Tibial nerve (tissue), 4 donors: ENCODE data around the gene MDN1. TPM values are rescaled to one million over a fixed set of nuclear protein-coding genes. Genes with fewer than 3 reads are reported as not detected.

ENCODE experiments used
- DNase-seq, 2 donors: peaks; one replicate each; pipeline ENCODE4 v3.0.0-alpha.2; 2019; ENCODE audit warnings: low spot score in 2 of 2
- H3K27ac ChIP-seq, 4 donors: fragments of 200-600 bp; sonication (generic) in 3 of 4; one replicate each; pipeline ENCODE4 v1.5.1; 2017 to 2019; ENCODE audit warnings: mild to moderate bottlenecking in 1 of 4
- H3K27me3 ChIP-seq, 2 donors: fragments of 200-600 bp; sonication (generic) in 1 of 2; one replicate each; pipeline versions ENCODE4 v1.5.1 to v1.6.0; 2017 to 2019
- H3K36me3 ChIP-seq, 3 donors: fragments of 200-600 bp; sonication (generic); one replicate each; pipeline ENCODE4 v1.5.1; 2018 to 2019
- H3K4me1 ChIP-seq, 4 donors: fragments of 200-600 bp; sonication (generic) in 3 of 4; one replicate each; pipeline ENCODE4 v1.5.1; 2017 to 2019
- H3K4me3 ChIP-seq, 4 donors: fragments of 200-600 bp; sonication (generic) in 3 of 4; one replicate each; pipeline ENCODE4 v1.5.1; 2017 to 2019; ENCODE audit warnings: mild to moderate bottlenecking in 1 of 4, moderate library complexity in 1 of 4
- H3K9me3 ChIP-seq, 4 donors: fragments of 200-600 bp; sonication (generic) in 3 of 4; one replicate each; pipeline ENCODE4 v1.5.1; 2017 to 2019
- CTCF ChIP-seq, 5 experiments: fragments of 200-600 bp in 3 of 5; fragments of 450-650 bp in 2 of 5; sonication (generic) in 3 of 5; IDR thresholded peaks; one replicate each; pipeline ENCODE4 v1.5.1; 2016 to 2019; ENCODE audit warnings: antibody characterized with exemption in 5 of 5, mild to moderate bottlenecking in 3 of 5, moderate library complexity in 2 of 5
- EP300 ChIP-seq, 2 donors: sonication (generic); formaldehyde crosslinking; IDR thresholded peaks; one replicate each; pipeline ENCODE4 v1.6.1; 2017; ENCODE audit warnings: antibody characterized with exemption in 2 of 2, mild to moderate bottlenecking in 1 of 2
- POLR2A ChIP-seq, 2 donors: fragments of 450-650 bp; IDR thresholded peaks; one replicate each; pipeline ENCODE4 v1.6.1; 2017; ENCODE audit warnings: antibody characterized with exemption in 2 of 2, mild to moderate bottlenecking in 2 of 2, moderate library complexity in 2 of 2
- WGBS, 2 donors: methylation state at CpG; one replicate each; pipeline ENCODE4 v1.1.5; 2018; 5-methylcytosine and 5-hydroxymethylcytosine counted together
- total RNA-seq, 4 donors: library from RNA; depleted of rRNA; stranded (reverse); fragments of >200 nt; gene quantifications; one replicate each; pipeline ENCODE4 v1.1.0, GENCODE V29; 2016

MDN1 gene
- total RNA-seq, 4 donors from 2014 or later = 29.4 to 46.2 (median 39.8) TPM

GRCh38 chr6:89602166-89602565, 217.4 kb downstream of the MDN1 start:
- TF ChIP-seq EP300 (IDR thresholded peaks at IDR 0.05) (no peak), POLR2A (IDR thresholded peaks at IDR 0.05) (no peak), CTCF (IDR thresholded peaks at IDR 0.05) (no peak)
- H3K27me3 ChIP-seq = no peaks in the 10 kb centered on the region
- DNase-seq = no peak
- no peaks in the 10 kb centered on the region for H3K9me3 ChIP-seq
- peaks cover 0 to 9% (median 0%) of the 10 kb centered on the region in 3 donors for H3K36me3 ChIP-seq
- H3K27ac ChIP-seq = no peak overlapping the region
- H3K4me1 ChIP-seq = no peaks in the 10 kb centered on the region
- no peak overlapping the region for H3K4me3 ChIP-seq
- WGBS, 2 donors = 93 to 96% methylated on average over 6 of the region's 6 CpGs

- 61 to 64% methylated on average over 6 to 7 of the region's 7 CpGs for WGBS, 2 donors
- peak; percentile 17 to 23 for DNase-seq
- Histone ChIP-seq H3K27ac (no peak overlapping the region), H3K9me3 (no peaks in the 10 kb centered on the region), H3K27me3 (no peaks in the 10 kb centered on the region), H3K4me1 (no peaks in the 10 kb centered on the region), H3K36me3 (no peaks in the 10 kb centered on the region), H3K4me3 (no peak overlapping the region)
- no peak for TF ChIP-seq POLR2A (IDR thresholded peaks at IDR 0.05)
- TF ChIP-seq CTCF (IDR thresholded peaks at IDR 0.05) = no peak
- no peak for TF ChIP-seq EP300 (IDR thresholded peaks at IDR 0.05)
Observed at GRCh38 chr6:89599727-89600126, 219.9 kb downstream of the MDN1 start.

- Histone ChIP-seq H3K9me3 (no peaks in the 10 kb centered on the region), H3K27me3 (no peaks in the 10 kb centered on the region), H3K36me3 (no peaks in the 10 kb centered on the region), H3K27ac (no peak overlapping the region), H3K4me1 (no peaks in the 10 kb centered on the region), H3K4me3 (no peak overlapping the region)
- 18 to 32% methylated on average over 3 of the region's 3 CpGs for WGBS, 2 donors
- DNase-seq = peak in 1 of 2 donors; percentile 10
- no peak for TF ChIP-seq POLR2A (IDR thresholded peaks at IDR 0.05)
- peak in 2 of 5 experiments; percentile 26 to 31 for TF ChIP-seq CTCF (IDR thresholded peaks at IDR 0.05)
Observed at GRCh38 chr6:89597988-89598387, 221.6 kb downstream of the MDN1 start.

- H3K36me3 ChIP-seq = no peaks in the 10 kb centered on the region
- 64 to 75% methylated on average over 2 of the region's 2 CpGs for WGBS, 2 donors
- no peak overlapping the region for H3K4me3 ChIP-seq
- no peaks in the 10 kb centered on the region for H3K9me3 ChIP-seq
- H3K27ac ChIP-seq = no peak overlapping the region
- no peaks in the 10 kb centered on the region for H3K27me3 ChIP-seq
- DNase-seq = no peak
- TF ChIP-seq POLR2A (IDR thresholded peaks at IDR 0.05) (no peak), CTCF (IDR thresholded peaks at IDR 0.05) (no peak), EP300 (IDR thresholded peaks at IDR 0.05) (no peak)
- H3K4me1 ChIP-seq = no peaks in the 10 kb centered on the region
Observed at GRCh38 chr6:89597372-89597771, 222.2 kb downstream of the MDN1 start.

- TF ChIP-seq CTCF (IDR thresholded peaks at IDR 0.05) = no peak
- no peak for TF ChIP-seq POLR2A (IDR thresholded peaks at IDR 0.05)
- no peak for TF ChIP-seq EP300 (IDR thresholded peaks at IDR 0.05)
- 63 to 83% methylated on average over 1 of the region's 1 CpG for WGBS, 2 donors
- H3K9me3 ChIP-seq = no peaks in the 10 kb centered on the region
- H3K36me3 ChIP-seq = no peaks in the 10 kb centered on the region
- H3K4me1 ChIP-seq = no peaks in the 10 kb centered on the region
- DNase-seq = no peak
- no peaks in the 10 kb centered on the region for H3K27me3 ChIP-seq
- no peak overlapping the region for H3K4me3 ChIP-seq
- no peak overlapping the region for H3K27ac ChIP-seq
Observed at GRCh38 chr6:89596484-89596883, 223.1 kb downstream of the MDN1 start.
